ENCODE results near the gene PPL.

PPL gene, protein sequence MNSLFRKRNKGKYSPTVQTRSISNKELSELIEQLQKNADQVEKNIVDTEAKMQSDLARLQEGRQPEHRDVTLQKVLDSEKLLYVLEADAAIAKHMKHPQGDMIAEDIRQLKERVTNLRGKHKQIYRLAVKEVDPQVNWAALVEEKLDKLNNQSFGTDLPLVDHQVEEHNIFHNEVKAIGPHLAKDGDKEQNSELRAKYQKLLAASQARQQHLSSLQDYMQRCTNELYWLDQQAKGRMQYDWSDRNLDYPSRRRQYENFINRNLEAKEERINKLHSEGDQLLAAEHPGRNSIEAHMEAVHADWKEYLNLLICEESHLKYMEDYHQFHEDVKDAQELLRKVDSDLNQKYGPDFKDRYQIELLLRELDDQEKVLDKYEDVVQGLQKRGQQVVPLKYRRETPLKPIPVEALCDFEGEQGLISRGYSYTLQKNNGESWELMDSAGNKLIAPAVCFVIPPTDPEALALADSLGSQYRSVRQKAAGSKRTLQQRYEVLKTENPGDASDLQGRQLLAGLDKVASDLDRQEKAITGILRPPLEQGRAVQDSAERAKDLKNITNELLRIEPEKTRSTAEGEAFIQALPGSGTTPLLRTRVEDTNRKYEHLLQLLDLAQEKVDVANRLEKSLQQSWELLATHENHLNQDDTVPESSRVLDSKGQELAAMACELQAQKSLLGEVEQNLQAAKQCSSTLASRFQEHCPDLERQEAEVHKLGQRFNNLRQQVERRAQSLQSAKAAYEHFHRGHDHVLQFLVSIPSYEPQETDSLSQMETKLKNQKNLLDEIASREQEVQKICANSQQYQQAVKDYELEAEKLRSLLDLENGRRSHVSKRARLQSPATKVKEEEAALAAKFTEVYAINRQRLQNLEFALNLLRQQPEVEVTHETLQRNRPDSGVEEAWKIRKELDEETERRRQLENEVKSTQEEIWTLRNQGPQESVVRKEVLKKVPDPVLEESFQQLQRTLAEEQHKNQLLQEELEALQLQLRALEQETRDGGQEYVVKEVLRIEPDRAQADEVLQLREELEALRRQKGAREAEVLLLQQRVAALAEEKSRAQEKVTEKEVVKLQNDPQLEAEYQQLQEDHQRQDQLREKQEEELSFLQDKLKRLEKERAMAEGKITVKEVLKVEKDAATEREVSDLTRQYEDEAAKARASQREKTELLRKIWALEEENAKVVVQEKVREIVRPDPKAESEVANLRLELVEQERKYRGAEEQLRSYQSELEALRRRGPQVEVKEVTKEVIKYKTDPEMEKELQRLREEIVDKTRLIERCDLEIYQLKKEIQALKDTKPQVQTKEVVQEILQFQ (N-terminal part only)

DNA sequence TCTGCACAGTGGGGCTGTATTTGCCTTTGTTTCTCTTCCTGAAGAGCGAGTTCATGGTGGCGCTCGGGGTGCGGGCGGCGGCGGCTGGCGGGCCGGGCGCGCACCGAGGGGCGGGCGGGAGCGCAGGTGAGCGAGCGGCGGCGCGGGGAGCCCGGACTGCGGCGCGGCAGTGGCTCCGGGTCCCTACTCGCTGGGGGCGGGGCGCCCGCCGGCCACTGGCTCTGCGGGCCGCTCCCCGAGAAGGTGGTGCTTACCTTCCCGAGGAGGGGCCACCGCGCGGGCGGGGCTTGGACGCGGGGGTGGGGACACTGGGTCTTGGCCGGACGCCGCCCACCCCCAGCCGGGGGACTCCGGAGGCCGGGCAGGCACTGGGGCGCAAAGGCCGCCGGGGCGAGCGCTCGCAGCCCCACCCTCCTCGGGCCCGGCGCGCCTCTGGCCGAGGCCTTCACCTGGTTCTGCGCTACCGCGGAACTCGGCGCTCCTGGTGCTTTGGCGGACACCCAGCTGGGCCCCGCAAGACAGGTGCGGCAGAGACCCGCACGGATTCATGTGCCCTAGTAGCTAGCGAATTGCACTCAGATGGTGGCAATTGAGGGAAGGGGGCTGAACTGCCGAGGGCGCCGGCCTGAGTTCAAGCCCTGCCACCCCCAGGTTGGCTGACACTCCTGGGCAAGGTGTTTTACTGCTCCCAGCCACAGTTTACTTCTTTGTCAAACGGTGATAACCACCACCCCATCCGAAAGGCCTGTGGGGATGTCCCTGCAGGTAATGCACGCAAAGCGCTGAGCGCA is at the start of gene PPL:
Gene PPL (minus strand): TSS at position 158 of the 791 bp plus-strand sequence. CDS start 103 bp downstream, at position 55.
- Histone ChIP-seq H3K36me3 (ENCODE audit: control insufficient read depth, insufficient read depth, low read length) (no peaks in the 10 kb centered on the region), H3K9ac (ENCODE audit: low read length) (peak within 1 kb of the TSS; percentile 80), H3K9me3 (ENCODE audit: control insufficient read depth, low read length) (no peaks in the 10 kb centered on the region), H3K27me3 (ENCODE audit: control insufficient read depth, insufficient read depth, low read length) (peaks cover 8% of the 10 kb centered on the region), H3K4me3 (ENCODE audit: low read length) (peak within 1 kb of the TSS; percentile 89), H3K4me1 (ENCODE audit: control insufficient read depth, insufficient read depth, low read length) (peaks cover 33% of the 10 kb centered on the region)

GRCh38 chr16:4984174-4984990 is 47.4 kb upstream of the PPL start:
- Histone ChIP-seq H3K4me3 (ENCODE audit: low read length) (no peak overlapping the region), H3K9me3 (ENCODE audit: control insufficient read depth, low read length) (no peaks in the 10 kb centered on the region), H3K9ac (ENCODE audit: low read length) (no peak overlapping the region), H3K27me3 (ENCODE audit: control insufficient read depth, insufficient read depth, low read length) (peaks cover 14% of the 10 kb centered on the region), H3K4me1 (ENCODE audit: control insufficient read depth, insufficient read depth, low read length) (peaks cover 5% of the 10 kb centered on the region), H3K36me3 (ENCODE audit: control insufficient read depth, insufficient read depth, low read length) (no peaks in the 10 kb centered on the region)

DNA sequence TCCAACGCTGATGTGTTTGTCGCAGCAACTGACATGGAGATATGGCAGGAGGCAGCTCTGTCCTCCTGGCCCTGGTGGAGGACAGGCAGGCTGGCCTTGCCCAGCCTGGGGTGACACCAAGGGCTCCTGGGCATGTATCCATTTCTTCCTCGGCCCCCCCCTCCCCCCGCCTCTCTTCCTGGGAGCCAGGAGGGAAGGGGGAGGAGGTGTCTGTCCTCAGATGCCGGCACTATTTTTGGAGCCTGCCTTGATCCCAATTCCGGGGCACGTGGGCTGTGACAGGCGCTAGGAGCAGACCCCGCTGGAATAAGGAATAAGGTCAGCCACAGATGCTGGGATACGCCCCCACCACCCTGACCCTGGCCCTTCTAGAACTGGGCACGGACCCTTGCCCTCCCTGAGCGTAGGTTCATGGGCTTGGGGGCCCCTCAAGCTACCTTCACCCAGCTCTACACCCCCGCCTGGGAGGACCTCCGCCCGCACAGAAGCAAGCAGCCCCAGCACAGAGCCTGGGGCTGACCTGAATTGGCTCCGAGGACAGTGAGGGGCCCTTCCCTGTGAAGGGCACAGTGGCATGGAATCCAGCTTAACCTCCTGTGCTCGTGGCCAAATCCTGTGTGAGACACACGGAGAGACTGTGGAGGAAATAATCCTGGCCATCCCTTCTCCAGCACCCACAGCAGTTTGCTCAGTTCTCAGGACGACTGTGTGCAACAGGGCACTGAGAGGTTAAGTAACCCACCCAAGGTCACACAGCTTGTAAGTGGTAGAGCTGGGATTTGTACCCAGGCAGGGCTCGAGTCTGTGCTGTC is 45.3 kb upstream of the PPL start:
- H3K4me1 ChIP-seq (ENCODE audit: control insufficient read depth, insufficient read depth, low read length): peaks cover 3% of the 10 kb centered on the region
- H3K36me3 ChIP-seq (ENCODE audit: control insufficient read depth, insufficient read depth, low read length): no peaks in the 10 kb centered on the region
- no peaks in the 10 kb centered on the region for H3K9me3 ChIP-seq (ENCODE audit: control insufficient read depth, low read length)
- no peak overlapping the region for H3K9ac ChIP-seq (ENCODE audit: low read length)
- no peak overlapping the region for H3K4me3 ChIP-seq (ENCODE audit: low read length)
- H3K27me3 ChIP-seq (ENCODE audit: control insufficient read depth, insufficient read depth, low read length): peaks cover 2% of the 10 kb centered on the region

GRCh38 chr16:4981473-4981872 is 44.5 kb upstream of the PPL start:
- no peaks in the 10 kb centered on the region for H3K36me3 ChIP-seq (ENCODE audit: control insufficient read depth, insufficient read depth, low read length)
- no peak overlapping the region for H3K9ac ChIP-seq (ENCODE audit: low read length)
- no peak overlapping the region for H3K4me3 ChIP-seq (ENCODE audit: low read length)
- no peaks in the 10 kb centered on the region for H3K9me3 ChIP-seq (ENCODE audit: control insufficient read depth, low read length)
- no peaks in the 10 kb centered on the region for H3K27me3 ChIP-seq (ENCODE audit: control insufficient read depth, insufficient read depth, low read length)
- peaks cover 4% of the 10 kb centered on the region for H3K4me1 ChIP-seq (ENCODE audit: control insufficient read depth, insufficient read depth, low read length)

- H3K4me3 ChIP-seq (ENCODE audit: low read length): no peak overlapping the region
- H3K9me3 ChIP-seq (ENCODE audit: control insufficient read depth, low read length): no peaks in the 10 kb centered on the region
- peaks cover 8% of the 10 kb centered on the region for H3K4me1 ChIP-seq (ENCODE audit: control insufficient read depth, insufficient read depth, low read length)
- H3K36me3 ChIP-seq (ENCODE audit: control insufficient read depth, insufficient read depth, low read length): no peaks in the 10 kb centered on the region
- no peaks in the 10 kb centered on the region for H3K27me3 ChIP-seq (ENCODE audit: control insufficient read depth, insufficient read depth, low read length)
- H3K9ac ChIP-seq (ENCODE audit: low read length): no peak overlapping the region
Observed at GRCh38 chr16:4980691-4981090, 43.7 kb upstream of the PPL start.

- H3K9me3 ChIP-seq (ENCODE audit: control insufficient read depth, low read length): no peaks in the 10 kb centered on the region
- no peaks in the 10 kb centered on the region for H3K27me3 ChIP-seq (ENCODE audit: control insufficient read depth, insufficient read depth, low read length)
- no peaks in the 10 kb centered on the region for H3K36me3 ChIP-seq (ENCODE audit: control insufficient read depth, insufficient read depth, low read length)
- no peak overlapping the region for H3K4me3 ChIP-seq (ENCODE audit: low read length)
- peaks cover 8% of the 10 kb centered on the region for H3K4me1 ChIP-seq (ENCODE audit: control insufficient read depth, insufficient read depth, low read length)
- H3K9ac ChIP-seq (ENCODE audit: low read length): no peak overlapping the region
Observed at GRCh38 chr16:4979736-4980660, 43.0 kb upstream of the PPL start.

DNA sequence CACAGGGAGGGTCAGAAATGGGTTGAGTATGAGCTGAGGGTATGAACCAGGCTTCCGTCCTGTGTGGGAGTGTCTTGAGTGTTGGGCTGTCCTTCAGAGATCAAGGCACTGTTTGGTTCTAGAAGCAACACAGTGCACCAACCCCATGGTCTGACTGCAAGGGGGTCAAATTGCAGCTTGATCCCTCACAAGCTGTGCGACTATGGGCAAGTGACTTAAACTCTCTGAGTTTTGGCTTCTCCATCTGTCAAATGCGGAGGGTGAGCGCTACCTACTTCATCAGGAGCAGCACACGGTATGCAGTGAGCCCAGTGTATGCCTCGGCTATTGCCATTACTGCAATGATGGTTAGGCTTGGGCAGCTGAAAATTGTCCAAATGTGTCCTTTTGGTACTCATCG is 42.2 kb upstream of the PPL start:
- Histone ChIP-seq H3K27me3 (ENCODE audit: control insufficient read depth, insufficient read depth, low read length) (no peaks in the 10 kb centered on the region), H3K4me3 (ENCODE audit: low read length) (no peak overlapping the region), H3K4me1 (ENCODE audit: control insufficient read depth, insufficient read depth, low read length) (peaks cover 8% of the 10 kb centered on the region), H3K9ac (ENCODE audit: low read length) (no peak overlapping the region), H3K36me3 (ENCODE audit: control insufficient read depth, insufficient read depth, low read length) (no peaks in the 10 kb centered on the region), H3K9me3 (ENCODE audit: control insufficient read depth, low read length) (no peaks in the 10 kb centered on the region)

DNA sequence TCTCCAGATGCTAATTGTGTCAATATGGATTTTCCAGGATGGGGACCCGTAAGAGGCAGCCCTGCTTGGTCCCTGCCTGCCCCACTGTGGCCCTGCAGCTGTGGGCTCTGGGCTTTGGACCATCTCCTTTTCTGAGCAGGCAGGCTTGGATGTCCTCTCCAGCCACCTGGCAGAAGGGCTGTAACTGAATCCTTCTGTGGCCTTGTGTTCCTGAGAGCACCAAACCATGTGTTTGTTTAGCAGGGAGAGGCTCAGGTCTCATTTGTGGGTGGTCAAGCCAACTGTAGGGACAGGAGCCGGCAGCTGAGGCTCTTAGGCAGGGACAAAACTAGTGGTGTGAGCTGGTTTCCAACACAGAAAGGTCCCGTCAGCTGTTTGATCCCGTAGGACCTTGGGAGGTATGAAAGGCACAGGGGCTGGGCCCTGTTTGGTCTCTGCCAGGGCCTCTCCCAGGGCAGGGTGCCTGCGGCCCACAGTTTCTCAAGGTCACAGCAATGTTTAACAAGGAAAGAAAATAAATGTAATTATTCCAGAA is 39.7 kb upstream of the PPL start:
- H3K27me3 ChIP-seq (ENCODE audit: control insufficient read depth, insufficient read depth, low read length): no peaks in the 10 kb centered on the region
- no peak overlapping the region for H3K9ac ChIP-seq (ENCODE audit: low read length)
- H3K9me3 ChIP-seq (ENCODE audit: control insufficient read depth, low read length): no peaks in the 10 kb centered on the region
- H3K4me1 ChIP-seq (ENCODE audit: control insufficient read depth, insufficient read depth, low read length): peaks cover 8% of the 10 kb centered on the region
- H3K36me3 ChIP-seq (ENCODE audit: control insufficient read depth, insufficient read depth, low read length): no peaks in the 10 kb centered on the region
- H3K4me3 ChIP-seq (ENCODE audit: low read length): no peak overlapping the region

- no peak overlapping the region for H3K9ac ChIP-seq (ENCODE audit: low read length)
- H3K27me3 ChIP-seq (ENCODE audit: control insufficient read depth, insufficient read depth, low read length): no peaks in the 10 kb centered on the region
- H3K4me3 ChIP-seq (ENCODE audit: low read length): no peak overlapping the region
Observed at GRCh38 chr16:4976079-4976478, 39.1 kb upstream of the PPL start.

More at GRCh38 chr16:4976079-4976478, 39.1 kb upstream of the PPL start:
- no peaks in the 10 kb centered on the region for H3K36me3 ChIP-seq (ENCODE audit: control insufficient read depth, insufficient read depth, low read length)
- no peaks in the 10 kb centered on the region for H3K9me3 ChIP-seq (ENCODE audit: control insufficient read depth, low read length)
- H3K4me1 ChIP-seq (ENCODE audit: control insufficient read depth, insufficient read depth, low read length): peaks cover 8% of the 10 kb centered on the region
